T47D (cell line): ENCODE results near the gene GADD45B.
"Not testable (repeated sequence)": the region's sequence is repeated elsewhere in the genome, so short reads cannot be mapped to it uniquely, and the experiment has no call there.

Experiments
- DNase-seq, 2 experiments: peaks; one replicate each; pipeline versions ENCODE4 v3.0.0 to v3.0.0-alpha.2; 2011 to 2012; ENCODE audit warnings: low read depth in 1 of 2, low spot score in 1 of 2
- JUND ChIP-seq: IDR thresholded peaks from 2 replicates; pipeline ENCODE4 v1.6.1; 2012; ENCODE audit warnings: low read depth
- in situ Hi-C: cut with HindIII; loops from 2 replicates; pipeline ENCODE4 v1.10.0; 2016; ENCODE audit warnings: low sequenced_read_pairs, low pct_unique_long_range_greater_than_20kb

GADD45B gene

GRCh38 chr19:2491130-2491801, 15.3 kb downstream of the GADD45B start:
- in situ Hi-C loops = no loop called here
- no peak for TF ChIP-seq JUND
- DNase-seq = peak in 1 of 2 experiments; percentile 88

- DNase-seq = no peak
- TF ChIP-seq JUND = no peak
- in situ Hi-C loops = no loop called here
Observed at GRCh38 chr19:2492870-2493269, 16.9 kb downstream of the GADD45B start.

- in situ Hi-C loops, DNase-seq: not testable (repeated sequence)
Observed at GRCh38 chr19:2493448-2493847, 17.5 kb downstream of the GADD45B start.

- no peak for TF ChIP-seq JUND
- in situ Hi-C loops = no loop called here
- DNase-seq = no peak
Observed at GRCh38 chr19:2494084-2494446, 18.1 kb downstream of the GADD45B start.

- in situ Hi-C loops = no loop called here
- peak in 1 of 2 experiments; percentile 79 for DNase-seq
- TF ChIP-seq JUND = no peak
Observed at GRCh38 chr19:2494447-2495129, 18.7 kb downstream of the GADD45B start.

- peak; percentile 65 to 80 for DNase-seq
- in situ Hi-C loops = no loop called here
- TF ChIP-seq JUND = no peak
Observed at GRCh38 chr19:2495130-2495641, 19.3 kb downstream of the GADD45B start.

GRCh38 chr19:2495651-2496316, 19.9 kb downstream of the GADD45B start:
- no peak for DNase-seq
- in situ Hi-C loops = no loop called here

GRCh38 chr19:2497186-2497585, 21.3 kb downstream of the GADD45B start:
- no peak for DNase-seq
- no peak for TF ChIP-seq JUND
- in situ Hi-C loops = no loop called here

More at GRCh38 chr19:2495651-2496316, 19.9 kb downstream of the GADD45B start:
- TF ChIP-seq JUND = no peak

GRCh38 chr19:2500156-2500555, 24.2 kb downstream of the GADD45B start:
- in situ Hi-C loops = no loop called here
- TF ChIP-seq JUND = no peak
- no peak for DNase-seq

GRCh38 chr19:2500841-2501261, 24.9 kb downstream of the GADD45B start:
- in situ Hi-C loops = no loop called here
- no peak for TF ChIP-seq JUND
- DNase-seq = no peak

GRCh38 chr19:2503521-2504109, 27.7 kb downstream of the GADD45B start:
- DNase-seq = peak in 1 of 2 experiments; percentile 57
- no peak for TF ChIP-seq JUND

GRCh38 chr19:2506656-2507055, 30.7 kb downstream of the GADD45B start:
- in situ Hi-C loops, DNase-seq: not testable (repeated sequence)

More at GRCh38 chr19:2503521-2504109, 27.7 kb downstream of the GADD45B start:
- in situ Hi-C loops = no loop called here
